Kidney tubule cell (primary cell): ENCODE data around the gene HSD3B2.

Experiments used
- DNase-seq: peaks from one replicate; pipeline ENCODE4 v3.0.0-alpha.2; 2018; ENCODE audit warnings: low spot score

The HSD3B2 gene

GRCh38 chr1:119397986-119398385 lies 17.0 kb upstream of the HSD3B2 start:
- DNase-seq: no peak

GRCh38 chr1:119404736-119405135 lies 10.2 kb upstream of the HSD3B2 start:
- no peak for DNase-seq

GRCh38 chr1:119409731-119410130 lies 5.2 kb upstream of the HSD3B2 start:
- DNase-seq: no peak

GRCh38 chr1:119410961-119411360 lies 4.0 kb upstream of the HSD3B2 start:
- DNase-seq: no peak

GRCh38 chr1:119416006-119416640 lies 1.2 kb downstream of the HSD3B2 start:
- DNase-seq: no peak

- DNase-seq: no peak
Observed at GRCh38 chr1:119419109-119419508, 4.2 kb downstream of the HSD3B2 start.

- DNase-seq: no peak
Observed at GRCh38 chr1:119420638-119421037, 5.7 kb downstream of the HSD3B2 start.

GRCh38 chr1:119422631-119423030 lies 7.7 kb downstream of the HSD3B2 start:
- no peak for DNase-seq

- DNase-seq: no peak
Observed at GRCh38 chr1:119428991-119429390, 14.0 kb downstream of the HSD3B2 start.

GRCh38 chr1:119429687-119430086 lies 14.7 kb downstream of the HSD3B2 start:
- no peak for DNase-seq

GRCh38 chr1:119430486-119430885 lies 15.5 kb downstream of the HSD3B2 start:
- DNase-seq: no peak

- no peak for DNase-seq
Observed at GRCh38 chr1:119431836-119432235, 16.9 kb downstream of the HSD3B2 start.

GRCh38 chr1:119435052-119435451 lies 20.1 kb downstream of the HSD3B2 start:
- peak; percentile 47 for DNase-seq

GRCh38 chr1:119438761-119439160 lies 23.8 kb downstream of the HSD3B2 start:
- no peak for DNase-seq

- no peak for DNase-seq
Observed at GRCh38 chr1:119440721-119441307, 25.9 kb downstream of the HSD3B2 start.

- DNase-seq: no peak
Observed at GRCh38 chr1:119442756-119443155, 27.8 kb downstream of the HSD3B2 start.

- no peak for DNase-seq
Observed at GRCh38 chr1:119446321-119446720, 31.4 kb downstream of the HSD3B2 start.

GRCh38 chr1:119447344-119448126 lies 32.6 kb downstream of the HSD3B2 start:
- DNase-seq: no peak

GRCh38 chr1:119448127-119448511 lies 33.2 kb downstream of the HSD3B2 start:
- no peak for DNase-seq

- DNase-seq: no peak
Observed at GRCh38 chr1:119449971-119450370, 35.0 kb downstream of the HSD3B2 start.

GRCh38 chr1:119451158-119451557 lies 36.2 kb downstream of the HSD3B2 start:
- no peak for DNase-seq

GRCh38 chr1:119452091-119452490 lies 37.1 kb downstream of the HSD3B2 start:
- DNase-seq: no peak

- peak; percentile 87 for DNase-seq
Observed at GRCh38 chr1:119453021-119453420, 38.1 kb downstream of the HSD3B2 start.
